H1 (cell line): ENCODE data around the gene FAM83C. TPM values are rescaled to one million over a fixed set of nuclear protein-coding genes. Genes with fewer than 3 reads are reported as not detected.

ENCODE experiments used
- TAF1 ChIP-seq: IDR thresholded peaks from 2 replicates; pipeline ENCODE4 v1.6.1; 2011; ENCODE audit warnings: mild to moderate bottlenecking, low read depth, low read length
- TEAD4 ChIP-seq: IDR thresholded peaks from 2 replicates; pipeline ENCODE4 v1.6.1; 2012; ENCODE audit warnings: low read depth, low read length, inconsistent platforms, mixed read lengths
- polyA plus RNA-seq, 7 experiments: library from polyadenylated mRNA; depleted of rRNA in 3 of 7; stranded (reverse) in 5 of 7; unstranded in 2 of 7; fragments of >200 nt in 5 of 7; fragments of 200-250 nt in 2 of 7; gene quantifications; 1 replicate in 5 of 7; 2 replicates in 1 of 7; 4 replicates in 1 of 7; pipeline versions ENCODE4 v1.2.1 to v1.2.3, GENCODE V29; 2011 to 2013; ENCODE audit warnings: missing spikeins in 2 of 7, mixed read lengths in 2 of 7
- total RNA-seq: library from RNA; stranded (reverse); fragmentation: NEBNext Ultra II Directional; extraction: Animal tissue kit (Norgen Biotek cat#: 25700); gene quantifications from 2 replicates; pipeline ENCODE4 v1.2.1, GENCODE V29; 2021
- TF ChIP-seq, protein P1 (sequence below): IDR thresholded peaks from 2 replicates; pipeline ENCODE4 v1.6.1; 2011; ENCODE audit warnings: low read depth, mild to moderate bottlenecking, low read length; ENCODE audit not compliant: insufficient read depth
- TF ChIP-seq, protein P2 (sequence below): fragments of 300-600 bp; sonication (generic); IDR thresholded peaks from 2 replicates; pipeline ENCODE4 v1.7.1; 2012; ENCODE audit warnings: low read length, moderate library complexity, mild to moderate bottlenecking, inconsistent platforms; ENCODE audit not compliant: insufficient replicate concordance

The FAM83C gene
- total and polyA plus RNA-seq, 2 of the 8 experiments (the other 6 are each of a cell fraction or from before 2014, with no cell fraction given): not detected

DNA sequence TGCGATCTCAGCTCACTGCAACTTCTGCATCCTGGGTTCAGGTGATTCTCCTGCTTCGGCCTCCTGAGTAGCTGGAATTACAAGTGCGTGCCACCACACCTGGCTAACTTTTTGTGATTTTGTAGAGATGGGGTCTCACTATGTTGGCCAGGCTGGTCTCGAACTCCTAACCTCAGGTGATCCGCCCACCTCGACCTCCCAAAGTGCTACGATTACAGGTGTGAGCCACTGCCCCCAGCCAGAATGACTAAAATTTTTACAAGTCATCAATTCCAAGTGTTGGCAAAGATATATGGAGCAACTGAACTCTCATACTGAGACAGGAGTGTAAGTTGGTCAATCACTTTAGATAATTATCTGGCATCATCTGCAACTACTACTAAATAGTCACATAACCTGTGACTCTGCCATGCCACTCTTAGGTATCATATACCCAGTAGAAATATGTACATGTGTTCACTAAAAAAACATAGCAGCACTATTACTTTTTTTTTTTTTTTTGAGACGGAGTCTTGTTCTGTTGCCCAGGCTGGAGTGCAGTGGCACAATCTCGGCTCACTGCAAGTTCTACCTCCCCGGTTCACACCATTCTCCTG, 10.6 kb downstream of the FAM83C start (continued):
- TF ChIP-seq TEAD4 (no peak), TAF1 (no peak)
- TF ChIP-seq, protein P1, sequence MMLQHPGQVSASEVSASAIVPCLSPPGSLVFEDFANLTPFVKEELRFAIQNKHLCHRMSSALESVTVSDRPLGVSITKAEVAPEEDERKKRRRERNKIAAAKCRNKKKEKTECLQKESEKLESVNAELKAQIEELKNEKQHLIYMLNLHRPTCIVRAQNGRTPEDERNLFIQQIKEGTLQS: no peak
- TF ChIP-seq, protein P2, sequence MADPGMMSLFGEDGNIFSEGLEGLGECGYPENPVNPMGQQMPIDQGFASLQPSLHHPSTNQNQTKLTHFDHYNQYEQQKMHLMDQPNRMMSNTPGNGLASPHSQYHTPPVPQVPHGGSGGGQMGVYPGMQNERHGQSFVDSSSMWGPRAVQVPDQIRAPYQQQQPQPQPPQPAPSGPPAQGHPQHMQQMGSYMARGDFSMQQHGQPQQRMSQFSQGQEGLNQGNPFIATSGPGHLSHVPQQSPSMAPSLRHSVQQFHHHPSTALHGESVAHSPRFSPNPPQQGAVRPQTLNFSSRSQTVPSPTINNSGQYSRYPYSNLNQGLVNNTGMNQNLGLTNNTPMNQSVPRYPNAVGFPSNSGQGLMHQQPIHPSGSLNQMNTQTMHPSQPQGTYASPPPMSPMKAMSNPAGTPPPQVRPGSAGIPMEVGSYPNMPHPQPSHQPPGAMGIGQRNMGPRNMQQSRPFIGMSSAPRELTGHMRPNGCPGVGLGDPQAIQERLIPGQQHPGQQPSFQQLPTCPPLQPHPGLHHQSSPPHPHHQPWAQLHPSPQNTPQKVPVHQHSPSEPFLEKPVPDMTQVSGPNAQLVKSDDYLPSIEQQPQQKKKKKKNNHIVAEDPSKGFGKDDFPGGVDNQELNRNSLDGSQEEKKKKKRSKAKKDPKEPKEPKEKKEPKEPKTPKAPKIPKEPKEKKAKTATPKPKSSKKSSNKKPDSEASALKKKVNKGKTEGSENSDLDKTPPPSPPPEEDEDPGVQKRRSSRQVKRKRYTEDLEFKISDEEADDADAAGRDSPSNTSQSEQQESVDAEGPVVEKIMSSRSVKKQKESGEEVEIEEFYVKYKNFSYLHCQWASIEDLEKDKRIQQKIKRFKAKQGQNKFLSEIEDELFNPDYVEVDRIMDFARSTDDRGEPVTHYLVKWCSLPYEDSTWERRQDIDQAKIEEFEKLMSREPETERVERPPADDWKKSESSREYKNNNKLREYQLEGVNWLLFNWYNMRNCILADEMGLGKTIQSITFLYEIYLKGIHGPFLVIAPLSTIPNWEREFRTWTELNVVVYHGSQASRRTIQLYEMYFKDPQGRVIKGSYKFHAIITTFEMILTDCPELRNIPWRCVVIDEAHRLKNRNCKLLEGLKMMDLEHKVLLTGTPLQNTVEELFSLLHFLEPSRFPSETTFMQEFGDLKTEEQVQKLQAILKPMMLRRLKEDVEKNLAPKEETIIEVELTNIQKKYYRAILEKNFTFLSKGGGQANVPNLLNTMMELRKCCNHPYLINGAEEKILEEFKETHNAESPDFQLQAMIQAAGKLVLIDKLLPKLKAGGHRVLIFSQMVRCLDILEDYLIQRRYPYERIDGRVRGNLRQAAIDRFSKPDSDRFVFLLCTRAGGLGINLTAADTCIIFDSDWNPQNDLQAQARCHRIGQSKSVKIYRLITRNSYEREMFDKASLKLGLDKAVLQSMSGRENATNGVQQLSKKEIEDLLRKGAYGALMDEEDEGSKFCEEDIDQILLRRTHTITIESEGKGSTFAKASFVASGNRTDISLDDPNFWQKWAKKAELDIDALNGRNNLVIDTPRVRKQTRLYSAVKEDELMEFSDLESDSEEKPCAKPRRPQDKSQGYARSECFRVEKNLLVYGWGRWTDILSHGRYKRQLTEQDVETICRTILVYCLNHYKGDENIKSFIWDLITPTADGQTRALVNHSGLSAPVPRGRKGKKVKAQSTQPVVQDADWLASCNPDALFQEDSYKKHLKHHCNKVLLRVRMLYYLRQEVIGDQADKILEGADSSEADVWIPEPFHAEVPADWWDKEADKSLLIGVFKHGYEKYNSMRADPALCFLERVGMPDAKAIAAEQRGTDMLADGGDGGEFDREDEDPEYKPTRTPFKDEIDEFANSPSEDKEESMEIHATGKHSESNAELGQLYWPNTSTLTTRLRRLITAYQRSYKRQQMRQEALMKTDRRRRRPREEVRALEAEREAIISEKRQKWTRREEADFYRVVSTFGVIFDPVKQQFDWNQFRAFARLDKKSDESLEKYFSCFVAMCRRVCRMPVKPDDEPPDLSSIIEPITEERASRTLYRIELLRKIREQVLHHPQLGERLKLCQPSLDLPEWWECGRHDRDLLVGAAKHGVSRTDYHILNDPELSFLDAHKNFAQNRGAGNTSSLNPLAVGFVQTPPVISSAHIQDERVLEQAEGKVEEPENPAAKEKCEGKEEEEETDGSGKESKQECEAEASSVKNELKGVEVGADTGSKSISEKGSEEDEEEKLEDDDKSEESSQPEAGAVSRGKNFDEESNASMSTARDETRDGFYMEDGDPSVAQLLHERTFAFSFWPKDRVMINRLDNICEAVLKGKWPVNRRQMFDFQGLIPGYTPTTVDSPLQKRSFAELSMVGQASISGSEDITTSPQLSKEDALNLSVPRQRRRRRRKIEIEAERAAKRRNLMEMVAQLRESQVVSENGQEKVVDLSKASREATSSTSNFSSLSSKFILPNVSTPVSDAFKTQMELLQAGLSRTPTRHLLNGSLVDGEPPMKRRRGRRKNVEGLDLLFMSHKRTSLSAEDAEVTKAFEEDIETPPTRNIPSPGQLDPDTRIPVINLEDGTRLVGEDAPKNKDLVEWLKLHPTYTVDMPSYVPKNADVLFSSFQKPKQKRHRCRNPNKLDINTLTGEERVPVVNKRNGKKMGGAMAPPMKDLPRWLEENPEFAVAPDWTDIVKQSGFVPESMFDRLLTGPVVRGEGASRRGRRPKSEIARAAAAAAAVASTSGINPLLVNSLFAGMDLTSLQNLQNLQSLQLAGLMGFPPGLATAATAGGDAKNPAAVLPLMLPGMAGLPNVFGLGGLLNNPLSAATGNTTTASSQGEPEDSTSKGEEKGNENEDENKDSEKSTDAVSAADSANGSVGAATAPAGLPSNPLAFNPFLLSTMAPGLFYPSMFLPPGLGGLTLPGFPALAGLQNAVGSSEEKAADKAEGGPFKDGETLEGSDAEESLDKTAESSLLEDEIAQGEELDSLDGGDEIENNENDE: no peak
